SKM-1 treated with dmso at 0.1 percent for 144 hours (cell line): ENCODE data around the gene HJURP.

Source experiments
- DNase-seq: peaks from one replicate; lab custom pipeline; 2025; ENCODE audit not compliant: unreplicated experiment; lab: John Stamatoyannopoulos, UW

The HJURP gene

GRCh38 chr2:233831011-233831721, 23.2 kb downstream of the HJURP start:
- no peak for DNase-seq

DNA sequence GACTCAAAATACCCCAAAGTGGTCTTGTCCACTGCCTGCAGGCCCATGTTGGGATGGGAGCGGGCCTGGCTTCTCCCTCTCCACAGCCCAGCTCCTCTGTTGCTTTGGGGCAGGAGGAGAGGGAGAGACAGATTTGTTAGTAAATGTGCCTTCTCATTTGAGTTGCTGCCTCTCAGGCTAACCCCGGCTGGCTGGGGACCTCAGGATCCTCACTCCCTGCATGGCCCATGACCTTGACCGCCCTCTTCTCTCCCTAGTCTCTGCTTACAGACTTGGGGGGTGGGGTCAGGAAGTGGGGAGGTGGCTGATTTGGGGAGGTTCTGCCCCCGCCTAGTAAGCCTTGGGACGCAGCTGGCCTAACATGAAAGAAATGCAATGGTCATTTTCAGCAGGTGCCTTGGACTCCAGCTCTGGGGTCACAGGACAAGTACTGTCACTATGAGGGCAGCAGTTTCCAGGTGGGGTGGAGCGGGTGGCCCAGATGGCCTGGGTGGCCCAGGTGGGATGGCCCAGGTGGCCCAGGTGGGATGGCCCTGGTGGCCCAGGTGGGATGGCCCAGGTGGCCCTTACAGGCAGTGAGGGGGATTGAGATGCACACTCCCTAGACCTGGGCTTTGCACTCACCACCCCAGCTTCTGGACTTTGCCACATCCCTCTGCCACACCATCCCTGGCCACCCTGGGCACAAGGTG, 24.1 kb downstream of the HJURP start:
- no peak for DNase-seq

DNA sequence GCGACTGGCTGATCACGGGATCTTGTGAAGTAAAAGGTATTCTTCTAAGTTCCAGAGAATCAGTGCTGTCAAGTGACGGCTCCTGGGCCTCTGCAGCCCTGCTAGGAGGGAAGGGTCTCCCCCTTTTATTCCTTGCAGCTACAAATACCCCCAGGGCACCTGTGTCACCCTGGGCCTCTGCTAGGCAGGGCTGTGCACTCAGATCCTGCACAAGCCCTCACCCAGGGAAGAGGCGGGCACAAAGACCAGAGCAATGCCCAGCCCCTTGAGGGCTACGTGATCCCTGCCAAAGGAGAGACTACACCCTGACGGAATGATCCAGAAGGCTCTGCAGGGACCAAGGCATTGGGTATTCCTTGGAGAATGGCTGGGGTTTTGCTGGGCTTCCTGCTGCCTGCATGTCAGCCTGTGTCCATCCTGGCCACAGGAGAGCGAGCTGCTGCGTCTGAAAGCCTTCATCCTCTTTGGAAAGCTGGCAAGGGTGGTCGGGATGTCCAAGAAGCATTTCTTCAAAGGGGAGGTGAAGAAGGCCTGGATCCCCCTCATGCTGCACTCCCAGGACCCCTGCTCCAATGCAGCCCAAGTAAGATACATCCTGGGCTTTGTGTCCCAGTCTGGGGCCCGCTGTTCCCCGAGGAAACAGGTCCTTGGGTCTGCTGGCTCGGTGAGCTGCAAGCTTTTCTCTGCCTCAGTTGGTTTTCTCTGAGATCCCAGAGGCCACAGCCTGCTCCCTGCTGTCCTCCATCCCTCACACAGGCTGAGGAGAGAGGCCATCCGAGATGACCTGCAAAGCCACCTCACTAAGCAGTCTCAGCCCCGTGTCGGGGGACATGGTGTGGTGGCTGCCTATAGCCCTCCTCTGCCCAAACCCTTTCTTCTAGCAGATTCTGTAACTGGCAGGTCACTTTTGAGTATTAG, 24.9 kb downstream of the HJURP start:
- no peak for DNase-seq

DNA sequence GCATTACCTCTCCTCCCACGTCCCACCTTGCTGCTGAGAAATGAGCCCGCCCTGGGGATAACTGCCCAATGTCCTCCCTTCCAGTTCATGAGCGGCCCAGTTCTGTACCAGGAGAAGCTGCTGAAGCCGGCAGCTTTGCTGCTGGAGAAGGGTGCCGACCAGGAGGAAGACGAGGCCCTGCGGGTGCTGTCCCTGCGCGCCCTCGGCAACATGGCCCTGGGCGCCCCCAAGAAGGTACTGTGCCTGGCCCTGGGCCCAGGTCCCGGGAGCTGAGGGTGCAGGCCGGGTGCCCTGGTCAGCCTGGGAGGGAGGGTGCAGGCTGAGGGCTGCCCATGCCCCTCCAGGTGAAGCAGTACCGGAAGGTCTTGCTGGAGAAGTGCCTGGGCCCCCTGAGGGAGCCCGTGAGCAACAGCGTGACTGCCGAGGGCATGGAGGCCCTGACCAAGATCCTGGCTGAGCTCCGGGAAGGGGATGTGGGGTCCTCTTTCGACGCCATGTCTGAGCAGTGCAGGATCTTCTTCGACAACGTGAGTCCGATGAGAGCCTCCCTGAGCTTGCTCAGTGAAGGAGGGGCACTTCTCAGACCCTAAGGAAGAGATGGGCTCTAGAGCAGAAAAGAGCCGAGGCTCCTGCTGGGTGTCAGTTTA, 25.7 kb downstream of the HJURP start:
- no peak for DNase-seq

DNA sequence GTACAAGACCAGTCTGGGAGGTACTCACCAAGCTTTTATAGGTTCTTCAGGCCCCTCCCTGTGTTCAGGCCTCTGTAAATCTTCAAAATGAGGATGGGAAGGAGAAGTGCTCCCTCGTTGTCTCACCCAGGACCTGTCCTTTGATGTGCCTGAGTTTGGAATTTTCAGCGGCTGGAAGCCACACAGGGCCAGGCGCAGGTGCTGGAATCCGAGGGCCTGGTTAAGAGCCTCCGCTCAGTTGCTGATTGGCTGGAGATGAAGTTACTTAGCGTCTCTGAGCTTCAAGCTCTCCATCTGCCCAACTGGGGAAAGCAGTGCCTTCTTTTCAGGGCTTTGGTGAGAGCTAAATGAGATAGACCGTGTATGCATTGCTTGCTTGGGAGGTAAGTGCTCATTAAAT, 30.0 kb downstream of the HJURP start:
- DNase-seq: no peak

GRCh38 chr2:233823731-233824121, 30.6 kb downstream of the HJURP start:
- DNase-seq: no peak

- DNase-seq: no peak
Observed at GRCh38 chr2:233822781-233823730, 31.3 kb downstream of the HJURP start.

DNA sequence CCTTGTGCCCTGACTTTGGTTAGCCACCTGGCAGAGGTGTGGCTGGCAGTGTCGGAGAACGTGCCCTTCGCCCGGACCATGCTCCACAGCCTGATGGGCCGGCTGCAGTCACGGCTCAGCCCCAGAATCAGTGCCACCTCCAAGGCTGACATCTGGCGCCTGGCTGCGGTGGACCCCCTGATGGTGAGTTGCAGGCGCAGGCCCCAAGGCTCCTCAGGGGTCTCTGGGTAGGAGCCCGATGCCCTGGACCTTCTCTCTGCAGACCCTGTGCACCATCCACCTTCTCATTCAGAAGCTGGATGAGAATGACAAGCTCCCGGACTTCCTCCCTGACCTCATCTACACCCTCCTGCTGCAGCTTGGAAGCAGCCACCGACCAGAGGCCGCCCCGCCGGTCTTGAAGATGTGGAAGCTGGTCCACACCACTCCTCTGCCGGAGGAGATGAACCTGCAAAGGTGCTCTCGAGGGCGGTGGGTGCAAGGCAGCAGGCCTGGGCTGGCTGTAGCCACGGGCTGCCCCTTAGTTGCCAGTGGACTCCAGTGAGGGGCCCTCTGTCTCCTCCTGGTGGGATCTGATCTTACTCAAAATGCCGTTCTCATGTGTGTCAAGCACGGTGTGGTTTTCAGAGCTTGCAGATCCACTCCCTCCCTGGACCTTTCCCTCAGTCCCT, 32.1 kb downstream of the HJURP start:
- DNase-seq: no peak

GRCh38 chr2:233821709-233822100, 32.6 kb downstream of the HJURP start:
- DNase-seq: no peak

- DNase-seq: no peak
Observed at GRCh38 chr2:233821196-233821595, 33.1 kb downstream of the HJURP start.

GRCh38 chr2:233820774-233821105, 33.6 kb downstream of the HJURP start:
- no peak for DNase-seq

DNA sequence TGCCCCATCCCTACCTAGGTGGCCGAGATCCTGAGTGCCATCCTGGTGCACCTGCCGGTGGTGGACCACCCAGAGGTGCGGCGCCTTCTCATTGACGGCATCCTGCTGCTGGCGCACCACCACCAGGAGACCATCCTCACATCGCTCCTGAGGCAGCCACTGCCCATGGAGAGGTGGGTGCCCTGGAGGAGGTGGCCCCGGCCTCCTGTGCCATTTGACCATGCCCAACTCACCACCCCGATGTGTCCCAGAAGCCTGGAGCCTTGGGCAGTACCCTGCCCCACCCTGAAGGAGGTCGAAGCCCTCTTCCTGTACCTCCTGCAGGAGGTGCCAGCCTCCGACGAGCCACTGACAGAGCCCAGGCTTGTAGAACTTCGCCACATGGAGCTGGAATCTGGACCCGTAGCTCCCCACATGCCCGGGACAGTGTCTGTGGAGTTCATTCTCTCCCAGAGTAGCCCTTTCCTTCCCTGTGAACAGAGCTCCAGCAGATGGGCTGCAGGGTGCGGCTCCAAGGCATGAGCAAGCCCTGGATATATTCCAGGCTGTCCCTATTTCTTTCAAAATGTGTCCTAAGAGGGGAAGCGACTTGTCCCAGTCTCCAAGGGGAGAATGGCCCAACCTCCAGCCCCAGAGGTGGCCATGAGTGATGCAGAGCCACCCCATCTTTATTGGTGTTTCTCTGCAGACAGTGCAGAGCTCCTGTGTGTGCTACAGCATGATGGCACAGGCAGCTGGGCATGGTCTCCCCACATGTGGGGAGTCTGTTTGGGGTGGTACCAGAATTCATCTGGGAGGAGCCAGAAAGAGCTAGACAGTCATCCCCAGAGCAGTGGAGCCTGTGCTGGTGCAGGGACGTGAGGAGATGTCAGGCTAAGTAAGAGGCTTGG, 34.2 kb downstream of the HJURP start:
- no peak for DNase-seq

- no peak for DNase-seq
Observed at GRCh38 chr2:233818639-233819621, 35.4 kb downstream of the HJURP start.

GRCh38 chr2:233817995-233818638, 36.2 kb downstream of the HJURP start:
- no peak for DNase-seq

- DNase-seq: no peak
Observed at GRCh38 chr2:233817361-233817911, 36.9 kb downstream of the HJURP start.

DNA sequence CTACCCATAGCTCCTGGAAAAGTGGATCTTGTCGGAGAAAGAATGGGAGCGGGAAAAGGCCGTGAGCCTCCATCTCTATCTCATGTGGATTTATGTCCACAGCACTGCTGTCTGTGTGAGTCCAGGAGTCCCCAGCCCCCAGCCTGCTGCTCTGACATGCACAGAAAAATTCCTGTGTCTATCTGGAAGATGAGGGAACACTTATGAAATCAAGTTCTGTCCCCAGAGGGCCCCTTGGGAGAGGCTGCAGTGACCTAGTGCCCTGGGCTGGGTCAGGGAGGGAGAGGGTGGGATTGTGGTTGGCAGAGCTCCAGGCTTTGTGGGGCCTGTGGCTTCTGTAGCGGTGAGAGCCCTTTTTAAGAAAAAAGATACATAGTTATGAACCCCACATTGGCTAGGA, 37.6 kb downstream of the HJURP start:
- no peak for DNase-seq

GRCh38 chr2:233816334-233816733, 38.0 kb downstream of the HJURP start:
- no peak for DNase-seq
